Lower lobe of right lung (tissue), 2 donors: ENCODE measurements around the gene RBFOX2. TPM values are rescaled to one million over a fixed set of nuclear protein-coding genes. Genes with fewer than 3 reads are reported as not detected.

Source experiments
- ATAC-seq, 2 donors: fragments of 200-7000 bp; cut with Tn5 transposase; one replicate each; pipeline ENCODE4 v1.9.1; 2020 to 2022; ENCODE audit warnings: mild to moderate bottlenecking in 2 of 2, moderate library complexity in 2 of 2
- DNase-seq: peaks from one replicate; pipeline ENCODE4 v3.0.0-alpha.2; 2020
- H3K27ac ChIP-seq: fragments of 200-600 bp; one replicate; pipeline ENCODE4 v1.8.0; 2022
- H3K27me3 ChIP-seq: fragments of 200-600 bp; one replicate; pipeline ENCODE4 v1.8.0; 2022; ENCODE audit warnings: low read depth
- H3K36me3 ChIP-seq: fragments of 200-600 bp; one replicate; pipeline ENCODE4 v1.8.0; 2022; ENCODE audit warnings: mild to moderate bottlenecking
- H3K4me1 ChIP-seq: fragments of 200-600 bp; one replicate; pipeline ENCODE4 v1.8.0; 2022
- H3K4me3 ChIP-seq: fragments of 200-600 bp; one replicate; pipeline ENCODE4 v1.8.0; 2022; ENCODE audit warnings: mild to moderate bottlenecking
- H3K9me3 ChIP-seq: fragments of 200-600 bp; one replicate; pipeline ENCODE4 v1.8.0; 2022
- intact Hi-C: fragments of 100-400 bp; cut with DNase I; formaldehyde crosslinking; loops from one replicate; pipeline ENCODE4 v1.11.0; 2022
- total RNA-seq: library from RNA; stranded (reverse); fragmentation: NEBNext Ultra II Directional; extraction: Animal tissue kit (Norgen Biotek cat#: 25700); gene quantifications from one replicate; pipeline ENCODE4 v1.2.1, GENCODE V29; 2021
- TF ChIP-seq, protein P1 (sequence below): fragments of 200-600 bp; IDR thresholded peaks from one replicate; pipeline ENCODE4 v1.8.0; 2022; ENCODE audit warnings: antibody characterized with exemption, mild to moderate bottlenecking
- donor health status: DM: no; HTN: yes; CAD: no; lungs with severe emphysema.

RBFOX2 gene
- total RNA-seq, 1 donor from 2014 or later: 50.1 TPM

- no peaks in the 10 kb centered on the region for H3K36me3 ChIP-seq
- TF ChIP-seq, protein P1, sequence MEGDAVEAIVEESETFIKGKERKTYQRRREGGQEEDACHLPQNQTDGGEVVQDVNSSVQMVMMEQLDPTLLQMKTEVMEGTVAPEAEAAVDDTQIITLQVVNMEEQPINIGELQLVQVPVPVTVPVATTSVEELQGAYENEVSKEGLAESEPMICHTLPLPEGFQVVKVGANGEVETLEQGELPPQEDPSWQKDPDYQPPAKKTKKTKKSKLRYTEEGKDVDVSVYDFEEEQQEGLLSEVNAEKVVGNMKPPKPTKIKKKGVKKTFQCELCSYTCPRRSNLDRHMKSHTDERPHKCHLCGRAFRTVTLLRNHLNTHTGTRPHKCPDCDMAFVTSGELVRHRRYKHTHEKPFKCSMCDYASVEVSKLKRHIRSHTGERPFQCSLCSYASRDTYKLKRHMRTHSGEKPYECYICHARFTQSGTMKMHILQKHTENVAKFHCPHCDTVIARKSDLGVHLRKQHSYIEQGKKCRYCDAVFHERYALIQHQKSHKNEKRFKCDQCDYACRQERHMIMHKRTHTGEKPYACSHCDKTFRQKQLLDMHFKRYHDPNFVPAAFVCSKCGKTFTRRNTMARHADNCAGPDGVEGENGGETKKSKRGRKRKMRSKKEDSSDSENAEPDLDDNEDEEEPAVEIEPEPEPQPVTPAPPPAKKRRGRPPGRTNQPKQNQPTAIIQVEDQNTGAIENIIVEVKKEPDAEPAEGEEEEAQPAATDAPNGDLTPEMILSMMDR: no peak
Observed at GRCh38 chr22:35725521-35725920, 303.1 kb downstream of the RBFOX2 start.

GRCh38 chr22:35721960-35722359 lies 306.7 kb downstream of the RBFOX2 start:
- H3K36me3 ChIP-seq: no peaks in the 10 kb centered on the region
- TF ChIP-seq, protein P1: no peak
- intact Hi-C loops: no loop called here
- no peak overlapping the region for H3K4me3 ChIP-seq
- ATAC-seq (no peak), DNase-seq (no peak)
- H3K27ac ChIP-seq: no peak overlapping the region
- H3K27me3 ChIP-seq: no peaks in the 10 kb centered on the region
- H3K9me3 ChIP-seq: no peaks in the 10 kb centered on the region
- H3K4me1 ChIP-seq: no peaks in the 10 kb centered on the region

More at GRCh38 chr22:35725521-35725920, 303.1 kb downstream of the RBFOX2 start:
- intact Hi-C loops: no loop called here
- Histone ChIP-seq H3K27me3 (no peaks in the 10 kb centered on the region), H3K4me3 (no peak overlapping the region), H3K4me1 (peaks cover 4% of the 10 kb centered on the region), H3K27ac (no peak overlapping the region), H3K9me3 (no peaks in the 10 kb centered on the region)
- ATAC-seq: no peak
- no peak for DNase-seq

DNA sequence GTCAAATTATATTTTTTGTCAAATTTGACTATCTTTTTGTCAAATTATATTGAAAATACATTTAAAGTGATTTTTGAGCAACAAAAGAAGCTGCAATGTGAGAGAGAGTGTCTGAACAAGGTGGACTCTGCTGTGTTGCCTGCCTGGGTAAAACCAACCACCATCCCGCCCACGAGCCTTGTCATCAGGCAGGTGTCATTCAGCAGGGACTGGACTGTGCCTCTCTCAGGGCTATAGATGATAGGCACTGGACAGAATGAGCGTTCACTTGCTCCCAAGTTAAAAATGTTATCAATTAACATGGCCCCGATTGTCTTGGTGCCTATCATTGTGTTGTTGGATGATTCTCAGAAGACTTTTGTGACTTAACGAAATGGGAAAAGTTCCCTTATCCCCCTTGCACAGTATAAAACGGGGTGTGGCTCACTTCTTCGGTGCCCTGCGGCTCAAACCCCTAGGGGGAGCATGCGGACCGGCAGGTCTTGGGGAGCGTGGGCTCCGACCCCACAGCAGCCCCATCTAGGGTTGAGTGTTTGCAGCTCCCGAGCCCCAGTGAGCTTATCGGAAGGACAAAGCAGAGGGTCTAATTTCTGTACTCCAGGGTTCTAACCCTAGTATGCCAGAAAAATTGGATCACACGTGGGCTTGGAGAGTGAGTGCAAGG lies 309.3 kb downstream of the RBFOX2 start:
- TF ChIP-seq, protein P1: no peak
- no peaks in the 10 kb centered on the region for H3K4me1 ChIP-seq
- no peaks in the 10 kb centered on the region for H3K9me3 ChIP-seq
- no peaks in the 10 kb centered on the region for H3K36me3 ChIP-seq
- H3K27ac ChIP-seq: no peak overlapping the region
- no peaks in the 10 kb centered on the region for H3K27me3 ChIP-seq
- no peak overlapping the region for H3K4me3 ChIP-seq
- intact Hi-C loops: no loop called here
- ATAC-seq (no peak), DNase-seq (no peak)

GRCh38 chr22:35717572-35717971 lies 311.1 kb downstream of the RBFOX2 start, which contains the start of gene APOL5:
APOL5 (plus strand) TSS chr22:35717872; CDS start chr22:35717872, 0 bp downstream.
- Histone ChIP-seq H3K9me3 (peaks cover 5% of the 10 kb centered on the region), H3K4me3 (no peak within 1 kb of the TSS), H3K4me1 (no peaks in the 10 kb centered on the region), H3K27ac (no peak within 1 kb of the TSS), H3K27me3 (no peaks in the 10 kb centered on the region), H3K36me3 (no peaks in the 10 kb centered on the region)
- DNase-seq (no peak), ATAC-seq (no peak)
- intact Hi-C loops: no loop called here
- TF ChIP-seq, protein P1: no peak

- no peak for ATAC-seq
- H3K9me3 ChIP-seq: peaks cover 5% of the 10 kb centered on the region
- TF ChIP-seq, protein P1: no peak
- no peaks in the 10 kb centered on the region for H3K4me1 ChIP-seq
- H3K27me3 ChIP-seq: no peaks in the 10 kb centered on the region
- no peak overlapping the region for H3K4me3 ChIP-seq
- intact Hi-C loops: no loop called here
- DNase-seq: no peak
- no peaks in the 10 kb centered on the region for H3K36me3 ChIP-seq
- no peak overlapping the region for H3K27ac ChIP-seq
Observed at GRCh38 chr22:35712672-35713071, 316.0 kb downstream of the RBFOX2 start.
